K562 (cell line): ENCODE results near the gene HDAC9. TPM values are rescaled to one million over a fixed set of nuclear protein-coding genes. Genes with fewer than 3 reads are reported as not detected.

Source experiments
- ATAC-seq: fragments of 200-7000 bp; cut with Tn5 transposase; 3 replicates; pipeline ENCODE4 v1.9.1; 2020; ENCODE audit warnings: moderate library complexity
- BruUV-seq: library from RNA; stranded (reverse); fragments of 400-500 nt; replicated peaks from 2 replicates; lab custom pipeline; 2021; lab: Mats Ljungman, UMichigan
- CTCF ChIA-PET: fragments of 300-600 bp; formaldehyde crosslinking; extraction: SDS; loops from one replicate; lab custom pipeline; 2021; ENCODE audit warnings: low intra/inter-chr PET ratio; lab: Yijun Ruan, JAX
- POLR2A ChIA-PET: fragments of 300-600, 350-650 bp; sonication (Branson Sonifier 250); formaldehyde crosslinking; extraction: SDS; loops from one replicate; lab custom pipeline; 2021; ENCODE audit warnings: antibody characterized with exemption, inconsistent platforms; lab: Yijun Ruan, JAX
- DNase-seq, 4 experiments: peaks; one replicate each; pipeline versions ENCODE4 v3.0.0 to v3.0.0-alpha.2; 2011 to 2018; ENCODE audit warnings: low spot score in 3 of 4, mixed read lengths in 3 of 4; ENCODE audit errors: extremely low read depth in 1 of 4
- FAIRE-seq: peaks from 2 replicates; lab custom pipeline; 2011; peaks lifted over from hg19 to GRCh38; lab: Jason Lieb, UNC
- H2AFZ ChIP-seq: 2 replicates; pipeline ENCODE4 v1.6.0; 2011; ENCODE audit warnings: low read depth, low read length, control low read depth, inconsistent platforms
- H3K27ac ChIP-seq: fragments of 200-600 bp; 3 replicates; pipeline ENCODE4 v1.8.0; 2011; ENCODE audit warnings: low read depth, mild to moderate bottlenecking, control low read depth, inconsistent platforms, low read length, moderate library complexity, mixed read lengths; ENCODE audit errors: extremely low read depth
- H3K27me3 ChIP-seq, 2 experiments: fragments of 300-600 bp in 1 of 2; 2 replicates in 1 of 2; 3 replicates in 1 of 2; pipeline versions ENCODE4 v1.6.0 to v1.8.0; 2011; ENCODE audit warnings: inconsistent platforms in 2 of 2, low read length in 2 of 2, mild to moderate bottlenecking in 1 of 2, mixed read lengths in 1 of 2, moderate library complexity in 1 of 2; ENCODE audit not compliant: control insufficient read depth in 2 of 2, insufficient read depth in 2 of 2
- H3K36me3 ChIP-seq: fragments of 300-600 bp; 3 replicates; pipeline ENCODE4 v1.8.0; 2011; ENCODE audit warnings: mild to moderate bottlenecking, low read length, inconsistent platforms; ENCODE audit not compliant: control insufficient read depth, insufficient read depth
- H3K4me1 ChIP-seq, 2 experiments: fragments of 200-600 bp in 1 of 2; replicated peaks in 1 of 2; 2 replicates in 1 of 2; 3 replicates in 1 of 2; pipeline versions ENCODE4 v1.5.1 to v1.8.0; 2011; ENCODE audit warnings: inconsistent platforms in 2 of 2, low read length in 2 of 2, mild to moderate bottlenecking in 1 of 2, mixed read lengths in 1 of 2, moderate library complexity in 1 of 2; ENCODE audit not compliant: control insufficient read depth in 2 of 2, insufficient read depth in 2 of 2
- H3K4me2 ChIP-seq: 2 replicates; pipeline ENCODE4 v1.6.1; 2011; ENCODE audit warnings: low read length, control low read depth, inconsistent platforms, mixed read lengths; ENCODE audit not compliant: insufficient read depth
- H3K4me3 ChIP-seq: fragments of 200-600 bp; sonication (generic), shearing (Covaris generic); 2 replicates; pipeline ENCODE4 v1.5.1; 2016; ENCODE audit warnings: control low read depth, inconsistent platforms
- H3K79me2 ChIP-seq: fragments of 200-600 bp; 3 replicates; pipeline ENCODE4 v1.8.0; 2011; ENCODE audit warnings: low read length, inconsistent platforms; ENCODE audit not compliant: control insufficient read depth, insufficient read depth
- H3K9ac ChIP-seq, 2 experiments: 2 replicates each; pipeline versions ENCODE4 v1.6.0 to v1.6.1; 2011; ENCODE audit warnings: low read depth in 2 of 2, low read length in 2 of 2, control low read depth in 1 of 2, inconsistent platforms in 1 of 2, mild to moderate bottlenecking in 1 of 2, mixed read lengths in 1 of 2; ENCODE audit not compliant: insufficient read depth in 1 of 2
- H3K9me1 ChIP-seq: one replicate; pipeline ENCODE4 v1.6.0; 2011; ENCODE audit warnings: inconsistent platforms, mild to moderate bottlenecking, low read length, moderate library complexity; ENCODE audit not compliant: control insufficient read depth, insufficient read depth
- H3K9me3 ChIP-seq: replicated peaks from 2 replicates; pipeline ENCODE4 v1.5.1; 2011; ENCODE audit warnings: low read depth, low read length, inconsistent platforms; ENCODE audit not compliant: control insufficient read depth, insufficient read depth
- H4K20me1 ChIP-seq: replicated peaks from 2 replicates; pipeline ENCODE4 v1.6.1; 2011; ENCODE audit warnings: low read length, inconsistent platforms, mixed read lengths; ENCODE audit not compliant: control insufficient read depth, insufficient read depth
- CTCFL ChIP-seq: IDR thresholded peaks from 2 replicates; pipeline ENCODE4 v1.6.1; 2011; ENCODE audit warnings: borderline replicate concordance, low read depth, mild to moderate bottlenecking, moderate library complexity, low read length; ENCODE audit not compliant: insufficient read depth, poor library complexity, severe bottlenecking
- ESRRB ChIP-seq: fragments of 250-450 bp; sonication (Bioruptor Pico); IDR thresholded peaks from 2 replicates; pipeline ENCODE4 v1.5.0; 2020; ENCODE audit warnings: mild to moderate bottlenecking, moderate library complexity, borderline replicate concordance
- FOXK1 ChIP-seq: sonication (generic); formaldehyde crosslinking; IDR thresholded peaks from 2 replicates; pipeline ENCODE4 v1.8.0; 2022; ENCODE audit warnings: missing genetic modification reagents, mild to moderate bottlenecking, borderline replicate concordance
- HDAC2 ChIP-seq: fragments of 450-650 bp; IDR thresholded peaks from 2 replicates; pipeline ENCODE4 v1.6.1; 2016; ENCODE audit warnings: mild to moderate bottlenecking
- HLTF ChIP-seq: fragments of 450-650 bp; IDR thresholded peaks from 2 replicates; pipeline ENCODE4 v1.6.1; 2016
- JUND ChIP-seq, 2 experiments: IDR thresholded peaks; 2 replicates in 1 of 2; 3 replicates in 1 of 2; pipeline ENCODE4 v1.6.1; 2011; ENCODE audit warnings: borderline replicate concordance in 2 of 2, low read depth in 2 of 2, low read length in 2 of 2, improper control_type of control experiment in 1 of 2, missing biosample characterization in 1 of 2, missing genetic modification characterization in 1 of 2, missing genetic modification reagents in 1 of 2
- MTA1 ChIP-seq: fragments of 450-650 bp; IDR thresholded peaks from 2 replicates; pipeline ENCODE4 v1.6.1; 2017; ENCODE audit warnings: borderline replicate concordance
- POLR2A ChIP-seq: fragments of 450-650 bp; conservative IDR thresholded peaks from 2 replicates; pipeline ENCODE4 v1.6.1; 2016
- SNIP1 ChIP-seq: fragments of 450-650 bp; IDR thresholded peaks from 2 replicates; pipeline ENCODE4 v1.7.1; 2017; ENCODE audit warnings: low read depth, mild to moderate bottlenecking
- TAF1 ChIP-seq: IDR thresholded peaks from 2 replicates; pipeline ENCODE4 v1.6.1; 2011; ENCODE audit warnings: mild to moderate bottlenecking, low read length, moderate library complexity; ENCODE audit not compliant: insufficient read depth, control insufficient read depth, severe bottlenecking; ENCODE audit errors: extremely low read depth
- TCF7L2 ChIP-seq: fragments of 150-350 bp; IDR thresholded peaks from 2 replicates; pipeline ENCODE4 v1.6.1; 2016; ENCODE audit warnings: low read depth, mild to moderate bottlenecking, low read length, moderate library complexity
- ZNF398 ChIP-seq: fragments of 250-450 bp; sonication (Bioruptor Pico); IDR thresholded peaks from 2 replicates; pipeline ENCODE4 v1.8.0; 2021; ENCODE audit warnings: moderate library complexity, mild to moderate bottlenecking, inconsistent platforms
- ZNF717 ChIP-seq: fragments of 250-450 bp; sonication (Bioruptor Pico); IDR thresholded peaks from 2 replicates; pipeline ENCODE4 v1.5.0; 2021
- WGBS: fragments of 100-300 bp; shearing (Covaris generic); methylation state at CpG from one replicate; pipeline ENCODE4 v1.1.6; 2016; ENCODE audit warnings: low coverage, mixed read lengths; ENCODE audit not compliant: insufficient coverage; ENCODE audit errors: missing lambda C conversion rate; 5-methylcytosine and 5-hydroxymethylcytosine counted together
- in situ Hi-C: fragments of 300-500 bp; cut with MboI; formaldehyde crosslinking; loops from 4 replicates; pipeline ENCODE4 v1.15.0; 2018; ENCODE audit warnings: inconsistent platforms, mixed read lengths
- intact Hi-C: fragments of 100-400 bp; cut with micrococcal nuclease; formaldehyde crosslinking; loops from 2 replicates; pipeline ENCODE4 v1.14.2; 2022
- polyA plus RNA-seq, 8 experiments: library from polyadenylated mRNA; depleted of rRNA in 4 of 8; stranded (reverse) in 5 of 8; unstranded in 3 of 8; fragments of >200 nt; fragmentation: Nextera tagmentation in 2 of 8; fragmentation: Illumina TruSeq in 1 of 8; extraction: Ambion mirVana in 2 of 8; extraction: Trizol in 1 of 8; gene quantifications; 2 replicates each; pipeline versions ENCODE4 v1.2.1 to v1.2.3, GENCODE V29; 2011 to 2014; ENCODE audit warnings: inconsistent platforms in 1 of 8, missing spikeins in 1 of 8
- total RNA-seq, 7 experiments: library from RNA; depleted of rRNA in 6 of 7; stranded (reverse); fragments of >200 nt in 6 of 7; fragmentation: Illumina TruSeq in 2 of 7; extraction: Trizol in 2 of 7; gene quantifications; 2 replicates each; pipeline versions ENCODE4 v1.2.1 to v1.2.3, GENCODE V29; 2011 to 2021; ENCODE audit warnings: low replicate concordance in 1 of 7

HDAC9 gene
- total and polyA plus RNA-seq, 9 of the 15 experiments (the other 6 are each of a cell fraction or from before 2014, with no cell fraction given): 0.08 to 0.91 (median 0.33) TPM

GRCh38 chr7:18778594-18778993 is 283.0 kb downstream of the HDAC9 start:
- H3K9me3 ChIP-seq: no peaks in the 10 kb centered on the region; the same call in 1 of the 2 replicates
- CTCF ChIA-PET: no interaction called here
- TF ChIP-seq TCF7L2: no peak
- no peak for TF ChIP-seq HDAC2
- no peak for TF ChIP-seq ZNF398 (CRISPR knock-in tag)
- no peak for TF ChIP-seq CTCFL
- no peak for TF ChIP-seq POLR2A
- no peak for TF ChIP-seq MTA1
- TF ChIP-seq JUND (IDR thresholded peaks at IDR 0.05; ENCODE audit: borderline replicate concordance, low read depth, low read length): no peak
- TF ChIP-seq JUND (tag; IDR thresholded peaks at IDR 0.05; ENCODE audit: borderline replicate concordance, low read depth, low read length): no peak
- no peak for TF ChIP-seq ZNF717
- no peak for TF ChIP-seq SNIP1
- TF ChIP-seq ESRRB (CRISPR knock-in tag): no peak
- no peak for TF ChIP-seq HLTF
- TF ChIP-seq TAF1: no peak
- TF ChIP-seq FOXK1 (CRISPR knock-in tag): no peak
- TF ChIP-seq, all 486 proteins: peak for 0
- no peaks in the 10 kb centered on the region for H3K36me3 ChIP-seq
- H3K4me1 ChIP-seq: no peaks in the 10 kb centered on the region
- no peak overlapping the region for H3K9ac ChIP-seq
- POLR2A ChIA-PET: interaction anchor here (0.7 kb wide), 1 partner anchor 10 kb away, joined by 3 read pairs; no protein-coding TSS in a partner anchor
- H2AFZ ChIP-seq: no peak overlapping the region
- no peak for DNase-seq
- H3K4me3 ChIP-seq: no peak overlapping the region
- ATAC-seq: no peak
- no peaks in the 10 kb centered on the region for H3K79me2 ChIP-seq
- H3K4me2 ChIP-seq: no peak overlapping the region
- H3K27ac ChIP-seq: no peak overlapping the region
- FAIRE-seq: no peak
- intact Hi-C loops: no loop called here
- no peaks in the 10 kb centered on the region for H3K27me3 ChIP-seq
- H4K20me1 ChIP-seq: no peaks in the 10 kb centered on the region
- BruUV-seq: no TSS peak
- H3K9me1 ChIP-seq: no peaks in the 10 kb centered on the region
- WGBS: 0% methylated on average over 3 of the region's 3 CpGs
- in situ Hi-C loops: no loop called here
